GM18858 (cell line): ENCODE measurements around the gene COG1.

Source experiments
- ATAC-seq: cut with Tn5 transposase; IDR thresholded peaks from one replicate; pipeline ENCODE4 v1.9.1; 2021; ENCODE audit not compliant: unreplicated experiment

Gene COG1

GRCh38 chr17:73227944-73228343, 35.1 kb downstream of the COG1 start:
- ATAC-seq: no peak

GRCh38 chr17:73228748-73229236, 35.9 kb downstream of the COG1 start:
- no peak for ATAC-seq

DNA sequence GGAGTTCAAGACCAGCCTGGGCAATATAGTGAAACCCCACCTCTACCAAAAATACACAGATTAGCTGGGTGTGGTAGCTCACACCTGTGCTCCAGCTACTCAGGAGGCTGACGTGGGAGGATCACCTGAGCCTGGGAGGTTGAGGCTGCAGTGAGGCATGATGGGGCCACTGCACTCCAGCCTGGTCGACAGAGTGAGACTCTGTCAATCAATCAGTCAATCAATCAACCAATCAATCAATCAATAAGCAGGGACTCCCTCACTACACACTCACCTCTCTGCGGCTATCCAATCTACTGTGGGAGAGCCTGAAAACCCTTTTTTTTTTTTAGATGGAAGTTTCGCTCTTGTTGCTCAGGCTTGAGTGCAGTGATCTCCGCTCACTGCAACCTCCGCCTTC, 37.2 kb downstream of the COG1 start:
- no peak for ATAC-seq

DNA sequence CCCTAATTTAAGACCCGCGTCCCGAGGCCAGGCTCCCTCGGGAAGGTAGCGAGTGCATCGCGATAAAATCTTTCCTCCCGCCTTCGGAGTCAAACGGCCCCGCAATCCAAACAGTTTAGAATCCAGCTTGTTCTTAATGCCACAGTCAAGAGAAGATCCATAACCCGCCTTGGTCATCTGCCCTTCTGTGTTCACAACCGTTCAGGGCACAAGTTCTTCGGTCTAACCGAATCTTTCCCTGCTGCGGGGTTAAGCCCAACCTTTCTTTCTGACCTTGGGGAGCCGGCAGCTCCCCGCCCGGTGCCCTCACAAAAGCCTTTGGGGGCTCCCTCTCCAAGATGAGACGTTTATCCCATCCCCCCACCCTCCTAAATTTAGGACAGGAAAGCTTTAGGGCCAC, 38.5 kb downstream of the COG1 start:
- ATAC-seq: no peak

DNA sequence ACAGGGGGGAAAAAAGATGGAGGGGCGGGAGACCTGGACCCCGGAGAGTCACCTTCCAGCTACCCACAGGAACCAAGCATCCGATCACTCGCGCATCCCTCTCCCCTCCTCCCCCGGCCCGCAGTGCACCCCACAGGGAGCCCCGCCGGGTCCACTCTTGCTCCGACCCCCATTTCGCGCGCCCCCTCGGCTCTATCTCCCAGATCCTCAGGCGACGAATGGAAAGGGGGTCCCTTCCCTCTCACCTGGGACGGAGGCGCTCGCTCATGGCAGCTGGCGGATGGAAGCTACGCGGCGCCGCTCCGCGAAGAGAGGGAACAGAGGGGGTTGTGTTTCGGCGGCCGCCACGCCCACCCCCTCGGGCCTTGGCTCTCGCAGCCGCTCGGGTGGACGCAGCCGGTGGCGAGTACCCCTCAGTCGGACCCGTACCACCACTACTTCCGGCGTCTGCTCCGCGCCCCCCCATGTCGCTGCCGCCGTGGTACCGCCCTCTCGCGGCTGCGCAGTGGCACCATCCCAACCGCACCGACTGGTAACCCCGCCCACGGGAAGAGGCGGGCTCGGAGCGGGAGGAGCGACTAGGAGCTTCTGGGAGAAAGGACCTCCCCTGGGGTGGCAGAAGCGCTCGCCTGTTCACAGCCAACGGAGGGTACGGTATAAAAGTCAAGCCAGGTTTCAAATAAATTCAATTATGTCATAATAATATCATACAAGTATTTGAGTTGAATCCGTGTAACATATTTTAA, 39.2 kb downstream of the COG1 start:
- ATAC-seq: peak; percentile 64

DNA sequence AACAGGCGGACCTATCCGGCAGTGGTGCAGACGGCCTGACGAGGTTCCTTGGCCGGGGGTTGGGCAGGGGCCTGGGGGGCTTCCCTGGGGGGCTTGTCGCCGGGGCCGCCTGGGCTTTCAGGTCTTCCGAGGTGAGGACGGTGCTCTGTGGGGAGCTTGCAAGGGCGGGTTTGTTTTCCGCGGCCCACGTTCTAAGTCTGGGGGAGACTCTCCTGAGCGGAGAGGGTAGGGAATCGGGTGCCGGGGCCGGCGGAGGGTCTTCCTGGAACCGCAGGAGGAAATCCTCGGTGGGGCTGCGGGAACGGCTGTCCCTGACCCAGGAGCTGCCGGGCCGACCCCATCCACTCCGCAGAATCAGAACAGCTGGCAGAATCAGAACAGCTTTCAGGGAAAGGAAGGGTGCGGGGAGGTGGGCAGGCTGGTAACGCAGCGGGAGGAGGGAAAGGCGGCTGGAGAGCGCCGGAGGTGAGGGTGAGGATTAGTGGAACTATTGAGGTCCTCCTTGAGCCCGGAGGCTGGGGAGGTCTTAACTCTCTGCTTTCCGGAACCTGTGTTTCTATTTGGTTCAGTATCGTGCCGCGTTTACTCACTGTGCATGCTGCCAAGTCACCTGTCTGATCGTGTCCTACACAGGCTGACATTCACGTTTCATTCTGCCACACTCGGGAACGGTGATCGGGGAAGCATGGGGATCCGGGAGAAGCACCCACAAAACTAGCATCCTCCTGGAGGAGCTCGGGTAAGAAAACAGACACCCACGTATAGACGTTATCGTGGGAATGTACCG, 39.9 kb downstream of the COG1 start:
- peak; percentile 19 for ATAC-seq

- no peak for ATAC-seq
Observed at GRCh38 chr17:73234736-73235135, 41.9 kb downstream of the COG1 start.

DNA sequence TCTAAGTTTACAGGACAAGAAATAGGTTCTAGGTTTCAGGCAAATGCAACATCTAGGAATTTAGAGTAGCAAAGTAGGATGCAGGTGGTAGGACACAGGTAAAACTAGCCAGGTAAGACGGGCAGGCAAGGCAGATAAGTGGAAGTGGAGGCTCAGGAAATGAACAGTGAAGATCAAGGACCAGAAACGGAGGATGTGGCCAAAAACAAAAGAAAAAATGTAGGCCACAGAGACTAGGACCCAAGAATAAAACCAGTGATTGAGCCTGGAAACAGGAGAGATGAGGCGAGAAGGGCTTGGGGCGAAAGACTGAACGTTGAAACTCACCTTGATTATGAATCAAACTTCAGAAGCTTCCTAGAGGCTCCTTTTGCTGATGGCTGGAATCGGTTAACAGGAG, 44.9 kb downstream of the COG1 start:
- no peak for ATAC-seq

- no peak for ATAC-seq
Observed at GRCh38 chr17:73240561-73240960, 47.7 kb downstream of the COG1 start.

GRCh38 chr17:73247726-73248125, 54.9 kb downstream of the COG1 start:
- no peak for ATAC-seq

DNA sequence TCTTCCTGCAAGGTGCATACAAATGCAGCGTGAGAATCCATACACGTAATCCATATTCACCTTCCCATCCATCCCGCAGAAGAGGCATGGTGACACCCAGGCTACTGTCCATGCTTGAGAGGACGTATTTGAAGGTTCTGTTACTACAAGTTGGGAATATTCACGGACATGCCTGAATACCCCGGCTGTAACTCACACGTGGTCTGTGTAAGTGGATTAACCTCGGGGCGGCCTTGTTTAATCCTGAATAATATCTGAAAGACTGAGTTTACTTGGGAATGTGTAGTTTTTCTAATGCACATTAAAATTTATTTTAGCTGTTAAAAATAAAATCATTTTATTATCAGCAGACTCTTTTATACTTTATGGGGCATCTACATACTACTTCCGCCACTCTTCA, 55.7 kb downstream of the COG1 start:
- no peak for ATAC-seq

- ATAC-seq: no peak
Observed at GRCh38 chr17:73249700-73250099, 56.8 kb downstream of the COG1 start.

DNA sequence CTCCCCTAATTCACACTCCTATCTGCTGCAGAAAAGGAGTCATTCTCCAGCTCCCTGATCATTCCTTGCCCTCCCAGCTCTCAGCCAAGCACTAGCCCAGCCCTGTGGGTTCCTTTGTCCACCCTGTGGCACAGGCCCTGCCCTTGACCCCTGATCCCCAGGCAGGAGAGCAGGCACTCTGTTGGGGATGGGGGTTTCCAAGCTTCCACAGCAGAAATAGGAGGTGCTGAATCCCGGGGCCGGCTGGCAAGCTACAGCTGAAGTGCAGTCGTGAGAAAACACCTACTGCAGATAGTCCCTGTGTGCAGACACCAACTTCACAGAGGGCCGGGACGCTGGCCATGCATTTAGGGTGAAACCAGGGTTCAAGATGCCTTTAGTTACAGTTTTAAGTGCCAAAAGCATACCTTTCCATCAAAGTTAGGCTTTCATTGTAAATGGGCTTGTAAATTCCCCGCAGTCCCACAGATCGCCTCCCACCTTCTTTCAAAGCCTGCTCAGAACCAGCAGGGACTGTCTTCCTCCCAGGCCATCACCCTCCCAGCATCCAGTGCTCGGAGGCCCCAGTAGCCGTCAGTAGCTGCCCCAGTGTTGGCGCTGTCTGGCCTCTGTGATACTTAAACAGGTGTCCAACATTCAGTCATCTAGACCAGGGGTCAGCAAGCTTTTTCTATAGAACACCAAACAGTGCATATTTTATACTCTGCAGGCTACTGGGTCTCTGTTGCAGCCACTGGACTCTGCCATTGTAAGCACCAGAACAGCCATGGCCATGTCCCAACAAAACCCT, 58.2 kb downstream of the COG1 start:
- ATAC-seq: no peak

- no peak for ATAC-seq
Observed at GRCh38 chr17:73251871-73252270, 59.0 kb downstream of the COG1 start.

GRCh38 chr17:73255671-73256181, 62.9 kb downstream of the COG1 start:
- no peak for ATAC-seq

DNA sequence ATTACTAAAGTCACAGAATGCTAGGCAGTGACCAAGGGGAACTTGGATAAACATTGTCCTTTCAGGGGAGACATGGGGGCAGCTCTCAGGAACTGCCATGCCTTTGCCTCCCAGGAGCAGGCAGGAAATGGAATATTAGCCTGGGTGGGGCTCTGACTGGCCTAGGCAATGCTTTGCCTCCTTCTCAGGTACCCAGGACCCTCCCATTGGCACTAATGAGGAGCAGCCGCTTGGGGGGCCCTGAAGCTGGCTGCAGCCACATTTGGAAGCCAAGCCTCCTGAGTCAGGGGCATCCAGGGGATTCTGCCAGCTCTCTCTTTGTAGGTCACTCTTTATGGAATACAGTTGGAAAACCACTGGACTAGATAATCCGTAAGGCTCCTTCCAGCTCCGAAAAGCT, 63.4 kb downstream of the COG1 start:
- no peak for ATAC-seq

DNA sequence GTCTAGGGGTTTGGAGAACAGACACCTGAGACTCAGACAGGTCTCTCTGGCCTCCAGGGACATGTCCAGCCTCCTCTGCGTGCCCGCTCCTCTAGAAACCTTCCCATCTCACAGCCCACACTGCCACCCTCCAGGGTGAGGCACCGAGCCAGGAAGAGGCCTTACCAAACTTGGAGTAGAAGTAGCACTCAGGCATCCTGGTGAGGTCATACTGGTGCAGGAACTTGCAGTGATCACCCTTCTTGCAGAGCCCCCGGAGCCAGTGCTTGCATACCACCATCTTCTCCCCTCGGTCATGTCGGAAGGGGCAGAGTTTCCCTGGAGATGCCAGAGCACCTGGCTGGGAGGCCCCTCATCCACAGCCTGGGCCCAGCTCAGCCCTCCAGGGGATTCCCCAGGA, 64.7 kb downstream of the COG1 start:
- no peak for ATAC-seq
